K562 (cell line): ENCODE measurements around the gene LYPLA2. TPM values are rescaled to one million over a fixed set of nuclear protein-coding genes. Genes with fewer than 3 reads are reported as not detected.

ENCODE experiments used
- CREM ChIP-seq: IDR thresholded peaks from 2 replicates; pipeline ENCODE4 v1.6.1; 2014; ENCODE audit warnings: antibody characterized with exemption, low read depth
- DPF2 ChIP-seq: fragments of 450-650 bp; IDR thresholded peaks from 2 replicates; pipeline ENCODE4 v1.6.1; 2016
- EP300 ChIP-seq: IDR thresholded peaks from 2 replicates; pipeline ENCODE4 v1.6.1; 2012; ENCODE audit warnings: low read length, improper control_type of control experiment
- EP400 ChIP-seq: fragments of 450-650 bp; IDR thresholded peaks from 2 replicates; pipeline ENCODE4 v1.6.1; 2017; ENCODE audit warnings: antibody characterized with exemption, mild to moderate bottlenecking, moderate library complexity
- FOXJ2 ChIP-seq: fragments of 200-800 bp; sonication (Bioruptor generic); IDR thresholded peaks from 2 replicates; pipeline ENCODE4 v1.6.1; 2016; ENCODE audit warnings: missing genetic modification characterization, missing compliant biosample characterization
- NEUROD1 ChIP-seq: fragments of 150-350 bp; IDR thresholded peaks from 2 replicates; pipeline ENCODE4 v1.6.1; 2014; ENCODE audit warnings: borderline replicate concordance, low read length, low read depth; ENCODE audit not compliant: partially characterized antibody
- NR2C1 ChIP-seq, 2 experiments: fragments of 450-650 bp; IDR thresholded peaks; 2 replicates each; pipeline ENCODE4 v1.6.1; 2017; ENCODE audit warnings: mild to moderate bottlenecking in 2 of 2, antibody characterized with exemption in 1 of 2, inconsistent platforms in 1 of 2, missing compliant biosample characterization in 1 of 2, missing genetic modification characterization in 1 of 2
- PHB ChIP-seq: fragments of 250-450 bp; sonication (Bioruptor Pico); IDR thresholded peaks from 2 replicates; pipeline ENCODE4 v1.5.0; 2021
- POLR2A ChIP-seq: fragments of 450-650 bp; conservative IDR thresholded peaks from 2 replicates; pipeline ENCODE4 v1.6.1; 2016
- POLR2H ChIP-seq: IDR thresholded peaks from 2 replicates; pipeline ENCODE4 v1.6.1; 2016; ENCODE audit warnings: missing genetic modification characterization, low read depth, mild to moderate bottlenecking, control low read depth, missing compliant biosample characterization, moderate library complexity
- RHOXF2B ChIP-seq: fragments of 250-450 bp; sonication (Bioruptor Pico); conservative IDR thresholded peaks from 2 replicates; pipeline ENCODE4 v1.5.1; 2021
- TEAD1 ChIP-seq, 2 experiments: fragments of 450-650 bp in 1 of 2; sonication (generic) in 1 of 2; formaldehyde crosslinking; IDR thresholded peaks; 2 replicates each; pipeline versions ENCODE4 v1.4.0 to v1.8.0; 2020 to 2022; ENCODE audit warnings: mild to moderate bottlenecking in 2 of 2, missing genetic modification reagents in 1 of 2
- ZC3H8 ChIP-seq: fragments of 450-650 bp; IDR thresholded peaks from 2 replicates; pipeline ENCODE4 v1.6.1; 2017
- ZNF174 ChIP-seq: fragments of 250-450 bp; sonication (Bioruptor Pico); IDR thresholded peaks from 2 replicates; pipeline ENCODE4 v1.4.0; 2020; ENCODE audit warnings: mild to moderate bottlenecking
- ZNF717 ChIP-seq: fragments of 250-450 bp; sonication (Bioruptor Pico); IDR thresholded peaks from 2 replicates; pipeline ENCODE4 v1.5.0; 2021
- polyA plus RNA-seq, 8 experiments: library from polyadenylated mRNA; depleted of rRNA in 4 of 8; stranded (reverse) in 5 of 8; unstranded in 3 of 8; fragments of >200 nt; fragmentation: Nextera tagmentation in 2 of 8; fragmentation: Illumina TruSeq in 1 of 8; extraction: Ambion mirVana in 2 of 8; extraction: Trizol in 1 of 8; gene quantifications; 2 replicates each; pipeline versions ENCODE4 v1.2.1 to v1.2.3, GENCODE V29; 2011 to 2014; ENCODE audit warnings: inconsistent platforms in 1 of 8, missing spikeins in 1 of 8
- total RNA-seq, 7 experiments: library from RNA; depleted of rRNA in 6 of 7; stranded (reverse); fragments of >200 nt in 6 of 7; fragmentation: Illumina TruSeq in 2 of 7; extraction: Trizol in 2 of 7; gene quantifications; 2 replicates each; pipeline versions ENCODE4 v1.2.1 to v1.2.3, GENCODE V29; 2011 to 2021; ENCODE audit warnings: low replicate concordance in 1 of 7
- TF ChIP-seq, protein P1 (sequence below), 2 experiments: fragments of 450-650 bp in 1 of 2; sonication (generic) in 1 of 2; formaldehyde crosslinking in 1 of 2; IDR thresholded peaks in 1 of 2; conservative IDR thresholded peaks in 1 of 2; 2 replicates each; pipeline versions ENCODE4 v1.6.1 to v1.8.1; 2016 to 2023; ENCODE audit warnings: mild to moderate bottlenecking in 2 of 2, moderate library complexity in 2 of 2, inconsistent platforms in 1 of 2, missing genetic modification reagents in 1 of 2
- TF ChIP-seq, protein P2 (sequence below): fragments of 450-650 bp; IDR thresholded peaks from one replicate; pipeline ENCODE4 v1.6.1; 2018; ENCODE audit warnings: mild to moderate bottlenecking, moderate library complexity; ENCODE audit not compliant: partially characterized antibody
- TF ChIP-seq, protein P3 (sequence below): fragments of 450-650 bp; formaldehyde crosslinking; IDR thresholded peaks from 2 replicates; pipeline ENCODE4 v1.4.0; 2020; ENCODE audit warnings: mild to moderate bottlenecking, moderate library complexity
- TF ChIP-seq, protein P4 (sequence below), 2 experiments: IDR thresholded peaks; 2 replicates each; pipeline ENCODE4 v1.6.1; 2012; ENCODE audit warnings: improper control_type of control experiment in 2 of 2, low read depth in 2 of 2, low read length in 2 of 2, borderline replicate concordance in 1 of 2
- TF ChIP-seq, protein P5 (sequence below): sonication (generic); formaldehyde crosslinking; IDR thresholded peaks from 2 replicates; pipeline ENCODE4 v1.8.0; 2022; ENCODE audit warnings: mild to moderate bottlenecking, missing genetic modification reagents

Gene LYPLA2
- total and polyA plus RNA-seq, 9 of the 15 experiments (the other 6 are each of a cell fraction or from before 2014, with no cell fraction given): 3.9 to 128 (median 60.1) TPM

DNA sequence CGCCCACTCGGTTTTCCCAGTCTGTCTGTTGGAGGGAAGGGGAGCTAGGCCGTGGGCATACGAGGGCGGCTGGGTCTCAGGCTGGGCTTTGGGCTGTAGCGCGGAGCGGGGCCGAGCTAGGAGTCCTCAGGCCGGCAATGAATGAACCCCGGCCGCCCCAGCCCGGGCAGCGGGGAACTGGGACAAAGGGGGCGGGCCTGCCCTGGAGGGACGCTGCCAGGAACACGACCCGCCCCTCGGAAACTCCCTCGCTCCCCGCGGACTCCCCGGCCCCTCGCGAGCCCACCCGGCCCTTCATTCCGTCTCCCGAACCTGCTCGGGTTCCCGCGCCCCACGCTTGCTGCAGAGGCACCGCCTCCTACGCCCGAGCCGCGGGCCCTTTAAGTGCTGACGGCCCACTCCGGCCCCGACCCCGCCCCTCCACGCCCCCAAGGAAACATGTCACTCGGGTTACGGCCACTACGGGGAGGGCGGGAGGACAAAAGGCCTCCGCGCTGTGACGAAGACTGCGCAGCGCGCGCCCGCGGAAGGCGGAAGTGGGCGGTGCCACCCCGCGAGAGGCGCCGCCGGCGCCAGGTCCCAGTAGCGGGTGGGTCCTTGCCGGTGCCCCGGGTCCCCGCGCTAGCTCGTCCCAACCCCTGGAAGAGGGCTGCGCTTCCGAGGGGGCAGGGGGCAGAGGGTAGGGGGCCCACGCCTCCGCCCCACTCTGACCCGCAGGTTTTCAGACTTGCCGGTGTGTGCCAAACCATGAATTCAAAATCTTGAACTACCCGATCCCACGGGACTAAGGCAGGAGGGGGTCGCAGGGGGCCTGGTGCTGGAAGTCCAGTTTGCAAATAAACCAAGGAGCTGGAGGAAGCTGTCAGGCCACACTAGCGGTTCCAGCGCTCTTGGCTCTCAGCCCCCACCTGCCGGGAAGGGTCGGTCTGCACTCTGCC lies 9.7 kb downstream of the LYPLA2 start, which contains the start of gene GALE (continued):
- TF ChIP-seq TEAD1 (CRISPR knock-in tag; IDR thresholded peaks at IDR 0.05): 0 out of 4 replicates have a peak, but pooled peaks of 1 of the 2 experiments have one; percentile 21
- TF ChIP-seq, protein P1, sequence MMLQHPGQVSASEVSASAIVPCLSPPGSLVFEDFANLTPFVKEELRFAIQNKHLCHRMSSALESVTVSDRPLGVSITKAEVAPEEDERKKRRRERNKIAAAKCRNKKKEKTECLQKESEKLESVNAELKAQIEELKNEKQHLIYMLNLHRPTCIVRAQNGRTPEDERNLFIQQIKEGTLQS (IDR thresholded peaks at IDR 0.05): peak; percentile 5; the same call in 1 of the 2 replicates
- TF ChIP-seq, protein P1 (CRISPR knock-in tag; conservative IDR thresholded peaks at IDR 0.05): 0 out of 2 replicates have a peak, but pooled peaks have one; percentile 38
- TF ChIP-seq FOXJ2: no peak
- peak; percentile 98 for TF ChIP-seq CREM
- TF ChIP-seq PHB: no peak; the same call in none of the 2 replicates
- TF ChIP-seq, protein P2, sequence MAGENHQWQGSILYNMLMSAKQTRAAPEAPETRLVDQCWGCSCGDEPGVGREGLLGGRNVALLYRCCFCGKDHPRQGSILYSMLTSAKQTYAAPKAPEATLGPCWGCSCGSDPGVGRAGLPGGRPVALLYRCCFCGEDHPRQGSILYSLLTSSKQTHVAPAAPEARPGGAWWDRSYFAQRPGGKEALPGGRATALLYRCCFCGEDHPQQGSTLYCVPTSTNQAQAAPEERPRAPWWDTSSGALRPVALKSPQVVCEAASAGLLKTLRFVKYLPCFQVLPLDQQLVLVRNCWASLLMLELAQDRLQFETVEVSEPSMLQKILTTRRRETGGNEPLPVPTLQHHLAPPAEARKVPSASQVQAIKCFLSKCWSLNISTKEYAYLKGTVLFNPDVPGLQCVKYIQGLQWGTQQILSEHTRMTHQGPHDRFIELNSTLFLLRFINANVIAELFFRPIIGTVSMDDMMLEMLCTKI: no peak
- no peak for TF ChIP-seq ZC3H8
- TF ChIP-seq ZNF174 (CRISPR knock-in tag): no peak
- peak; percentile 63; the same call in 1 of the 2 replicates for TF ChIP-seq EP300
- peak; percentile 67 for TF ChIP-seq EP400
- peak; percentile 89 for TF ChIP-seq POLR2A
- TF ChIP-seq DPF2: no peak
- TF ChIP-seq ZNF717 (CRISPR knock-in tag): no peak
- TF ChIP-seq POLR2H (tag): no peak
- TF ChIP-seq, protein P3, sequence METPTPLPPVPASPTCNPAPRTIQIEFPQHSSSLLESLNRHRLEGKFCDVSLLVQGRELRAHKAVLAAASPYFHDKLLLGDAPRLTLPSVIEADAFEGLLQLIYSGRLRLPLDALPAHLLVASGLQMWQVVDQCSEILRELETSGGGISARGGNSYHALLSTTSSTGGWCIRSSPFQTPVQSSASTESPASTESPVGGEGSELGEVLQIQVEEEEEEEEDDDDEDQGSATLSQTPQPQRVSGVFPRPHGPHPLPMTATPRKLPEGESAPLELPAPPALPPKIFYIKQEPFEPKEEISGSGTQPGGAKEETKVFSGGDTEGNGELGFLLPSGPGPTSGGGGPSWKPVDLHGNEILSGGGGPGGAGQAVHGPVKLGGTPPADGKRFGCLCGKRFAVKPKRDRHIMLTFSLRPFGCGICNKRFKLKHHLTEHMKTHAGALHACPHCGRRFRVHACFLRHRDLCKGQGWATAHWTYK (CRISPR knock-in tag): no peak
- TF ChIP-seq NEUROD1: peak; percentile 90
- TF ChIP-seq, protein P4, sequence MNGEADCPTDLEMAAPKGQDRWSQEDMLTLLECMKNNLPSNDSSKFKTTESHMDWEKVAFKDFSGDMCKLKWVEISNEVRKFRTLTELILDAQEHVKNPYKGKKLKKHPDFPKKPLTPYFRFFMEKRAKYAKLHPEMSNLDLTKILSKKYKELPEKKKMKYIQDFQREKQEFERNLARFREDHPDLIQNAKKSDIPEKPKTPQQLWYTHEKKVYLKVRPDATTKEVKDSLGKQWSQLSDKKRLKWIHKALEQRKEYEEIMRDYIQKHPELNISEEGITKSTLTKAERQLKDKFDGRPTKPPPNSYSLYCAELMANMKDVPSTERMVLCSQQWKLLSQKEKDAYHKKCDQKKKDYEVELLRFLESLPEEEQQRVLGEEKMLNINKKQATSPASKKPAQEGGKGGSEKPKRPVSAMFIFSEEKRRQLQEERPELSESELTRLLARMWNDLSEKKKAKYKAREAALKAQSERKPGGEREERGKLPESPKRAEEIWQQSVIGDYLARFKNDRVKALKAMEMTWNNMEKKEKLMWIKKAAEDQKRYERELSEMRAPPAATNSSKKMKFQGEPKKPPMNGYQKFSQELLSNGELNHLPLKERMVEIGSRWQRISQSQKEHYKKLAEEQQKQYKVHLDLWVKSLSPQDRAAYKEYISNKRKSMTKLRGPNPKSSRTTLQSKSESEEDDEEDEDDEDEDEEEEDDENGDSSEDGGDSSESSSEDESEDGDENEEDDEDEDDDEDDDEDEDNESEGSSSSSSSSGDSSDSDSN (IDR thresholded peaks at IDR 0.05; ENCODE audit: borderline replicate concordance in 1 of 2, low read depth in 2 of 2, low read length in 2 of 2): no peak; a peak in 1 of 4 replicates
- no peak for TF ChIP-seq NR2C1 (IDR thresholded peaks at IDR 0.05)
- no peak for TF ChIP-seq NR2C1 (tag; IDR thresholded peaks at IDR 0.05)
- no peak for TF ChIP-seq RHOXF2B
- TF ChIP-seq, protein P5, sequence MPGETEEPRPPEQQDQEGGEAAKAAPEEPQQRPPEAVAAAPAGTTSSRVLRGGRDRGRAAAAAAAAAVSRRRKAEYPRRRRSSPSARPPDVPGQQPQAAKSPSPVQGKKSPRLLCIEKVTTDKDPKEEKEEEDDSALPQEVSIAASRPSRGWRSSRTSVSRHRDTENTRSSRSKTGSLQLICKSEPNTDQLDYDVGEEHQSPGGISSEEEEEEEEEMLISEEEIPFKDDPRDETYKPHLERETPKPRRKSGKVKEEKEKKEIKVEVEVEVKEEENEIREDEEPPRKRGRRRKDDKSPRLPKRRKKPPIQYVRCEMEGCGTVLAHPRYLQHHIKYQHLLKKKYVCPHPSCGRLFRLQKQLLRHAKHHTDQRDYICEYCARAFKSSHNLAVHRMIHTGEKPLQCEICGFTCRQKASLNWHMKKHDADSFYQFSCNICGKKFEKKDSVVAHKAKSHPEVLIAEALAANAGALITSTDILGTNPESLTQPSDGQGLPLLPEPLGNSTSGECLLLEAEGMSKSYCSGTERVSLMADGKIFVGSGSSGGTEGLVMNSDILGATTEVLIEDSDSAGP (CRISPR knock-in tag): peak; percentile 97
